Type B pancreatic cell (in vitro differentiated cells): Measurements from ENCODE around the gene SHCBP1L. TPM values are rescaled to one million over a fixed set of nuclear protein-coding genes. Genes with fewer than 3 reads are reported as not detected.

Experiments used
- DNase-seq: peaks from one replicate; pipeline ENCODE4 v3.0.0; 2021; ENCODE audit warnings: mixed read lengths; ENCODE audit not compliant: unreplicated experiment; ENCODE audit errors: extremely low spot score
- H3K27ac Mint-ChIP-seq: 2 replicates; pipeline ENCODE4 v1.8.0; 2021; ENCODE audit warnings: mild to moderate bottlenecking, mixed read lengths
- H3K27me3 Mint-ChIP-seq: 2 replicates; pipeline ENCODE4 v1.8.0; 2021; ENCODE audit warnings: mixed read lengths
- H3K36me3 Mint-ChIP-seq: 2 replicates; pipeline ENCODE4 v1.8.0; 2021; ENCODE audit warnings: mixed read lengths
- H3K4me1 Mint-ChIP-seq: one replicate; pipeline ENCODE4 v1.8.0; 2021; ENCODE audit warnings: mixed read lengths; ENCODE audit not compliant: unreplicated experiment
- H3K4me3 Mint-ChIP-seq: 2 replicates; pipeline ENCODE4 v1.8.0; 2021; ENCODE audit warnings: mild to moderate bottlenecking, mixed read lengths
- H3K9me3 Mint-ChIP-seq: 2 replicates; pipeline ENCODE4 v1.8.0; 2021; ENCODE audit warnings: mixed read lengths
- CTCF ChIP-seq: fragments of 200-600 bp; sonication (generic); conservative IDR thresholded peaks from 2 replicates; pipeline ENCODE4 v1.5.0; 2021; ENCODE audit warnings: antibody characterized with exemption, mild to moderate bottlenecking
- total RNA-seq: library from RNA; stranded (reverse); gene quantifications from 2 replicates; pipeline ENCODE4 v1.2.1, GENCODE V29; 2021; ENCODE audit warnings: low replicate concordance

Gene SHCBP1L
- total RNA-seq, 1 donor from 2014 or later = not detected

- Mint-ChIP-seq H3K27me3 (no peaks in the 10 kb centered on the region), H3K4me1 (no peaks in the 10 kb centered on the region), H3K36me3 (no peaks in the 10 kb centered on the region), H3K9me3 (no peaks in the 10 kb centered on the region), H3K4me3 (no peak overlapping the region), H3K27ac (no peak overlapping the region)
- no peak for DNase-seq
- no peak for TF ChIP-seq CTCF
Observed at GRCh38 chr1:182978151-182978853, 25.3 kb upstream of the SHCBP1L start.

- Mint-ChIP-seq H3K4me3 (no peak overlapping the region), H3K4me1 (peaks cover 3% of the 10 kb centered on the region), H3K27me3 (no peaks in the 10 kb centered on the region), H3K27ac (no peak overlapping the region), H3K36me3 (no peaks in the 10 kb centered on the region), H3K9me3 (no peaks in the 10 kb centered on the region)
- DNase-seq = no peak
- no peak for TF ChIP-seq CTCF
Observed at GRCh38 chr1:182977480-182977879, 24.5 kb upstream of the SHCBP1L start.

- no peak for TF ChIP-seq CTCF
- peak overlapping the region; percentile 60 for H3K27ac Mint-ChIP-seq
- H3K4me1 Mint-ChIP-seq = peaks cover 3% of the 10 kb centered on the region
- DNase-seq = no peak
- H3K36me3 Mint-ChIP-seq = no peaks in the 10 kb centered on the region
- H3K4me3 Mint-ChIP-seq = no peak overlapping the region
- H3K9me3 Mint-ChIP-seq = no peaks in the 10 kb centered on the region
- no peaks in the 10 kb centered on the region for H3K27me3 Mint-ChIP-seq
Observed at GRCh38 chr1:182974506-182975191, 21.7 kb upstream of the SHCBP1L start.

- H3K4me1 Mint-ChIP-seq = peaks cover 15% of the 10 kb centered on the region
- no peaks in the 10 kb centered on the region for H3K9me3 Mint-ChIP-seq
- H3K4me3 Mint-ChIP-seq = no peak overlapping the region
- no peak for TF ChIP-seq CTCF
- no peak overlapping the region for H3K27ac Mint-ChIP-seq
- H3K36me3 Mint-ChIP-seq = no peaks in the 10 kb centered on the region
- DNase-seq = no peak
- no peaks in the 10 kb centered on the region for H3K27me3 Mint-ChIP-seq
Observed at GRCh38 chr1:182972829-182973228, 19.9 kb upstream of the SHCBP1L start.

- DNase-seq = no peak
- no peaks in the 10 kb centered on the region for H3K36me3 Mint-ChIP-seq
- H3K4me1 Mint-ChIP-seq = peaks cover 15% of the 10 kb centered on the region
- H3K27me3 Mint-ChIP-seq = no peaks in the 10 kb centered on the region
- TF ChIP-seq CTCF = no peak
- no peak overlapping the region for H3K4me3 Mint-ChIP-seq
- no peaks in the 10 kb centered on the region for H3K9me3 Mint-ChIP-seq
- no peak overlapping the region for H3K27ac Mint-ChIP-seq
Observed at GRCh38 chr1:182972231-182972630, 19.3 kb upstream of the SHCBP1L start.
